Psoas muscle (tissue), 8 donors: Measurements from ENCODE around the gene EPS8L3. TPM values are rescaled to one million over a fixed set of nuclear protein-coding genes. Genes with fewer than 3 reads are reported as not detected.

Experiments used
- ATAC-seq, 4 donors: fragments of 200-7000 bp; cut with Tn5 transposase; one replicate each; pipeline ENCODE4 v1.9.1; 2020; ENCODE audit warnings: moderate library complexity in 3 of 4, mild to moderate bottlenecking in 2 of 4
- DNase-seq, 2 donors: peaks; one replicate each; pipeline ENCODE4 v3.0.0-alpha.2; 2020
- H3K27ac ChIP-seq: fragments of 200-600 bp; one replicate; pipeline ENCODE4 v1.8.0; 2022
- H3K27me3 ChIP-seq, 3 donors: fragments of 200-600 bp in 1 of 3; one replicate each; pipeline versions ENCODE4 v1.6.1 to v1.8.0; 2013 to 2022; ENCODE audit warnings: low read length in 2 of 3, mild to moderate bottlenecking in 2 of 3, moderate library complexity in 1 of 3; ENCODE audit not compliant: insufficient read depth in 3 of 3
- H3K36me3 ChIP-seq, 2 donors: fragments of 200-600 bp in 1 of 2; one replicate each; pipeline versions ENCODE4 v1.6.1 to v1.8.0; 2013 to 2022; ENCODE audit warnings: low read depth in 1 of 2, mild to moderate bottlenecking in 1 of 2, moderate library complexity in 1 of 2; ENCODE audit not compliant: insufficient read depth in 1 of 2
- H3K4me1 ChIP-seq: fragments of 200-600 bp; one replicate; pipeline ENCODE4 v1.8.0; 2022
- H3K4me3 ChIP-seq: fragments of 200-600 bp; one replicate; pipeline ENCODE4 v1.8.0; 2022; ENCODE audit warnings: mild to moderate bottlenecking
- H3K9me3 ChIP-seq: fragments of 200-600 bp; one replicate; pipeline ENCODE4 v1.8.0; 2022
- WGBS, 3 donors: extraction: QIAGEN DNeasy Blood & Tissue Kit; methylation state at CpG; one replicate each; pipeline versions ENCODE4 v1.1.6 to v1.1.7; 2013; 5-methylcytosine and 5-hydroxymethylcytosine counted together
- intact Hi-C, 2 donors: fragments of 100-400 bp; cut with DNase I; formaldehyde crosslinking; loops; one replicate each; pipeline versions ENCODE4 v1.11.0 to v1.14.2; 2022
- polyA plus RNA-seq, 3 donors: library from polyadenylated mRNA; stranded (reverse); fragments of 200-250 nt; gene quantifications; one replicate each; pipeline ENCODE4 v1.2.3, GENCODE V29; 2013
- total RNA-seq, 4 donors: library from RNA; stranded (reverse); fragmentation: NEBNext Ultra II Directional in 2 of 4; extraction: Animal tissue kit (Norgen Biotek cat#: 25700) in 2 of 4; gene quantifications; one replicate each; pipeline versions ENCODE4 v1.2.1 to v1.2.4, GENCODE V29; 2021 to 2023
- TF ChIP-seq, protein P1 (sequence below): fragments of 200-600 bp; IDR thresholded peaks from one replicate; pipeline ENCODE4 v1.8.0; 2022; ENCODE audit warnings: antibody characterized with exemption
- donor health status: healthy with polysubstance abuse.
- donor health status: DM: no; HTN: no; CAD: no; lungs with moderate emphysema.
- donor health status: Bipolar disorder and iron deficiency.
- donor health status: healthy.
- donor health status: DM: yes; HTN: yes; CAD: no.
- donor health status: DM: no; HTN: no; CAD: no.
- donor health status: DM: no; HTN: no; CAD: no.
- donor health status: DM: yes; HTN: yes; CAD: no.

EPS8L3 gene
- total and polyA plus RNA-seq, 7 donors = 0.03 to 0.64 (median 0.57) TPM; not detected in 4

- no peaks in the 10 kb centered on the region for H3K9me3 ChIP-seq
- no peaks in the 10 kb centered on the region for H3K27me3 ChIP-seq
- H3K4me3 ChIP-seq = no peak overlapping the region
- 90 to 95% (median 92%) methylated on average over 9 of the region's 9 CpGs for WGBS, 3 donors
- ATAC-seq (no peak), DNase-seq (peak in 1 of 2 donors; percentile 45)
- peaks cover 17% of the 10 kb centered on the region for H3K4me1 ChIP-seq
- TF ChIP-seq, protein P1, sequence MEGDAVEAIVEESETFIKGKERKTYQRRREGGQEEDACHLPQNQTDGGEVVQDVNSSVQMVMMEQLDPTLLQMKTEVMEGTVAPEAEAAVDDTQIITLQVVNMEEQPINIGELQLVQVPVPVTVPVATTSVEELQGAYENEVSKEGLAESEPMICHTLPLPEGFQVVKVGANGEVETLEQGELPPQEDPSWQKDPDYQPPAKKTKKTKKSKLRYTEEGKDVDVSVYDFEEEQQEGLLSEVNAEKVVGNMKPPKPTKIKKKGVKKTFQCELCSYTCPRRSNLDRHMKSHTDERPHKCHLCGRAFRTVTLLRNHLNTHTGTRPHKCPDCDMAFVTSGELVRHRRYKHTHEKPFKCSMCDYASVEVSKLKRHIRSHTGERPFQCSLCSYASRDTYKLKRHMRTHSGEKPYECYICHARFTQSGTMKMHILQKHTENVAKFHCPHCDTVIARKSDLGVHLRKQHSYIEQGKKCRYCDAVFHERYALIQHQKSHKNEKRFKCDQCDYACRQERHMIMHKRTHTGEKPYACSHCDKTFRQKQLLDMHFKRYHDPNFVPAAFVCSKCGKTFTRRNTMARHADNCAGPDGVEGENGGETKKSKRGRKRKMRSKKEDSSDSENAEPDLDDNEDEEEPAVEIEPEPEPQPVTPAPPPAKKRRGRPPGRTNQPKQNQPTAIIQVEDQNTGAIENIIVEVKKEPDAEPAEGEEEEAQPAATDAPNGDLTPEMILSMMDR = no peak
- H3K36me3 ChIP-seq = no peaks in the 10 kb centered on the region
- intact Hi-C loops = no loop called here
- H3K27ac ChIP-seq = no peak overlapping the region
Measured at GRCh38 chr1:109788695-109789521, 25.2 kb upstream of the EPS8L3 start.

DNA sequence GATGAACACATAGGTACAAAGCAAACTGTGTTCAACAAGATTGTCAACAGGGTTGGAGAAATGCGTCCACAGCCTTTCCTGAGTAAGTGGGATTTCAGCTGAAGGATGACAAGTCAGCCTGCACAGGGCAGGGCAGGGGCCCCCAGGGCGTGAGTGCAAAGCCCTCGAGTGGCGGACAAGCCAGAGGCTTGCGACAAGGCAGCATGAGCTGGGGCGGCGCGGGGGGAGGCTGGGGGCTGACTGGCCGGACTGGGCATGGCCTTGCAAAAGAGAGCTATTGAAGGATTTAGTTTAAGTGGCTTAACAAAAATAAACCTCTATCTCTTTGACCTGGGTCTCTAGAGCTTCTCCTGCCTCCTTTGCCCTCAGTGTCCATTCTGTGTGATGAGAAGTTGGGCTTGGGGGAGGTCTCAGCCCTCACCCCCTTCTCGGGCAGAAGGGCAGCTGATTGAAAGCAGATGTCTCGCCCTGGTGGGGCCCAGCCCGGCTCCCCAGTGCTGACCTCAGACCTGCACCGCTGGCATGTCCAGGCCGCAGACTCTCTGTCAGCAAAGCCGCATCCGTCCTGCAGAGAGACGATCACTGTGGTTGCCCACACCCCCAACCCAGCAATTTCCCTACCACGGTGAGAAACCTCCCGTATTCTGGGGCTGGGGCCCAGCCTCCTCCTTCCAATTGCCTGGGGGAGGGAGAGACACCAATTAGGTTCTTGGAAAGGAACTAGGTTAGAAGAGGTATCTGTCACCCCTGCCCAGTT, 24.3 kb upstream of the EPS8L3 start:
- no peaks in the 10 kb centered on the region for H3K36me3 ChIP-seq
- ATAC-seq = no peak
- H3K4me3 ChIP-seq = no peak overlapping the region
- WGBS, 3 donors = 93 to 94% (median 94%) methylated on average over 19 of the region's 19 CpGs
- DNase-seq = peak in 1 of 2 donors; percentile 42
- intact Hi-C loops = no loop called here
- TF ChIP-seq, protein P1 = no peak
- peaks cover 17% of the 10 kb centered on the region for H3K4me1 ChIP-seq
- no peak overlapping the region for H3K27ac ChIP-seq
- H3K9me3 ChIP-seq = no peaks in the 10 kb centered on the region
- no peaks in the 10 kb centered on the region for H3K27me3 ChIP-seq

DNA sequence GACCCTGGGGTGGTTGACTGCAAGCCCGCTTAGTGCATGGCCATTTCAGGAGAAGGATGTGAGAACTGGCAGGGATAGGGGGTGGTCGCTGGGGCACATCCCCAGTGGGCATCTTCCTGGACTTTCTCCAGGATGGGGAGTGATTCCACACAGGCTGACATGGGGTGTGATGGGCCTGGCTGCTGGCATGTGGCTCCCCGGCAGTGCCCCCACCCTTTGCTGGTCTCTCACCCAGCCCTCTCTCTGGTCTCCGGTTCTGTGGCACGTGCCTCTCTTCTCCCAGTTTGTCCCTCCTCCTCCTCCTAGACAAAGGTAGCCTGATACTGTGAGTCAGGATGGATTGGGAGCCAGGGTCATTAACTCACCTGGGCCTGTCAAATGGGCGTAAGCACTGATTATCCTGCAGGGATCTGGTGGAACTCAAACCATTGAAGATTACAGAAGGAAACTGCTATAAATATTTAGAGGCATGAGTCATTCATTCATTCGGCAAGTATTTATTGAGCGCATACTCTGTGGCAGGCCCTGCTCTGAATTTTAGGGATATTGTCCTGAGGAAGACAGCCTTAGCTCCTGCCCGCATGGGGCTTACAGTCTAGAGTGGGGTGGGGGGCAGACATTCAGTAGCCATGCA, 23.6 kb upstream of the EPS8L3 start:
- H3K4me1 ChIP-seq = peaks cover 15% of the 10 kb centered on the region
- DNase-seq = peak in 1 of 2 donors; percentile 8
- no peaks in the 10 kb centered on the region for H3K36me3 ChIP-seq
- WGBS, 3 donors = 87 to 95% (median 90%) methylated on average over 9 of the region's 9 CpGs
- no peak overlapping the region for H3K4me3 ChIP-seq
- no peak for ATAC-seq
- intact Hi-C loops = no loop called here
- TF ChIP-seq, protein P1 = no peak
- H3K27ac ChIP-seq = no peak overlapping the region
- no peaks in the 10 kb centered on the region for H3K9me3 ChIP-seq
- H3K27me3 ChIP-seq = no peaks in the 10 kb centered on the region

DNA sequence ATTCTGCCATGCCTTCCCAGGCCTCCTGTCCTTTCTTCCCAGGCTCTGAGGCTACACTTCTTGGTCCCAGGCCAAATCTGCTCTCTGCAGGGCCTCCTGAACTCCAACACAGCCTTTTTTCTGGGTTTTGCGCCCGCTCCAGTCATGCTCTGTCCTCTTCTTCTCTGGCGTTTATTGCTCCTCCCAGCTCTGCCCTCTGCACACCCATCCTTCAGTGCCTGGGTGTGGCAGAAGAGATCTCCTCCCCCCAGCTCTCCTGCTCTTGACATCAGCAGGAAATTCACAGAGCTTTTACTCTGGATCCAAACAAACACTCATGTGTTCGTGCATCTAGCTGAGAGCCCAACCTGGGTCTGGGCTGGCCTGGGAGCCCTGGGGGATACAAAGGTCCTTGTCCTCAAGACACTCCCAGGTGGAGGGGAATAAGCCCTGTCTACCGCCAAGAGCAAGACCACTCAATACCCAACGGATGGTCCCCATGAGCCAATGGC, 22.9 kb upstream of the EPS8L3 start:
- WGBS, 3 donors = 77 to 81% (median 79%) methylated on average over 6 of the region's 6 CpGs
- Histone ChIP-seq H3K4me1 (peaks cover 7% of the 10 kb centered on the region), H3K36me3 (no peaks in the 10 kb centered on the region), H3K4me3 (no peak overlapping the region), H3K27me3 (no peaks in the 10 kb centered on the region), H3K9me3 (no peaks in the 10 kb centered on the region), H3K27ac (no peak overlapping the region)
- DNase-seq = peak in 1 of 2 donors; percentile 38
- intact Hi-C loops = no loop called here
- no peak for ATAC-seq
- TF ChIP-seq, protein P1 = no peak
